ENCODE measurements around the gene SLC7A1. TPM values are rescaled to one million over a fixed set of nuclear protein-coding genes. Genes with fewer than 3 reads are reported as not detected.

The SLC7A1 gene
- total and polyA plus RNA-seq, 2 of the 8 experiments (the other 6 are each of a cell fraction or from before 2014, with no cell fraction given) = 26.8 to 114 TPM

- Histone ChIP-seq H3K14ac (ENCODE audit: insufficient read length) (no peak overlapping the region), H3K36me3 (ENCODE audit: control insufficient read depth in 2 of 4, insufficient read depth in 4 of 4, low read length in 3 of 4) (no peaks in the 10 kb centered on the region; a peak in 2 of 8 replicates), H3K9ac (replicated peaks in 1 of 4; ENCODE audit: extremely low read depth in 1 of 4, low read depth in 3 of 4, low read length in 3 of 4) (no peak overlapping the region), H3K79me2 (ENCODE audit: control insufficient read depth in 1 of 2, insufficient read depth in 2 of 2, low read length in 2 of 2) (no peaks in the 10 kb centered on the region), H3K56ac (replicated peaks; ENCODE audit: insufficient read length, low read depth, low read length) (no peak overlapping the region), H3K4me1 (replicated peaks in 1 of 4; ENCODE audit: control insufficient read depth in 3 of 4, insufficient read depth in 4 of 4, low read length in 3 of 4) (peaks cover 0 to 7% (median 3%) of the 10 kb centered on the region in 4 experiments), H3K79me1 (ENCODE audit: low read depth, low read length) (no peaks in the 10 kb centered on the region; the same call in 1 of the 2 replicates), H4K91ac (replicated peaks; ENCODE audit: insufficient read length, low read length) (no peak overlapping the region), H3K18ac (ENCODE audit: extremely low read depth, low read length) (no peak overlapping the region), H4K8ac (ENCODE audit: extremely low read depth, insufficient read depth, low read length) (no peak overlapping the region), H2BK5ac (ENCODE audit: low read depth, low read length) (no peak overlapping the region), H3K23me2 (ENCODE audit: low read depth, low read length) (peaks cover 16% of the 10 kb centered on the region), H2AK5ac (ENCODE audit: low read depth, low read length) (no peak overlapping the region), H2BK120ac (replicated peaks; ENCODE audit: low read depth, low read length) (no peak overlapping the region), H3K27ac (ENCODE audit: low read depth, low read length) (no peak overlapping the region), H3K23ac (ENCODE audit: insufficient read length) (no peak overlapping the region), H3K9me3 (ENCODE audit: insufficient read depth in 2 of 2, low read depth in 1 of 2, low read length in 1 of 2) (no peaks in the 10 kb centered on the region), H3K4me3 (ENCODE audit: extremely low read depth in 1 of 4, insufficient read depth in 2 of 4, low read depth in 3 of 4, low read length in 4 of 4) (no peak overlapping the region), H3K4ac (replicated peaks; ENCODE audit: insufficient read length, low read depth, low read length) (no peak overlapping the region), H2BK12ac (ENCODE audit: low read depth, low read length) (no peak overlapping the region), H3K4me2 (ENCODE audit: insufficient read depth in 1 of 2, low read depth in 2 of 2, low read length in 2 of 2) (no peak overlapping the region), H4K5ac (ENCODE audit: insufficient read length, low read depth, low read length) (no peak overlapping the region), H2BK20ac (ENCODE audit: low read length) (no peak overlapping the region), H2BK15ac (ENCODE audit: low read length) (no peak overlapping the region; the same call in 1 of the 2 replicates), H2AFZ (ENCODE audit: low read length) (no peak overlapping the region), H3K27me3 (replicated peaks in 1 of 4; ENCODE audit: control insufficient read depth in 3 of 4, extremely low read depth in 1 of 4, insufficient read depth in 3 of 4, low read length in 3 of 4) (peaks cover 0 to 2% (median 0%) of the 10 kb centered on the region in 4 experiments; a peak in 1 of 7 replicates), H4K20me1 (replicated peaks in 1 of 2; ENCODE audit: control insufficient read depth in 1 of 2, insufficient read depth in 2 of 2, low read length in 2 of 2) (peaks cover 0 to 11% of the 10 kb centered on the region in 2 experiments)
- FAIRE-seq (no peak), DNase-seq (ENCODE audit: low read depth in 1 of 2, low spot score in 2 of 2) (no peak)
- ChIA-PET POLR2A (ENCODE audit: partially characterized antibody) (no interaction called here), CTCF (ENCODE audit: partially characterized antibody) (interaction anchor here (1.1 to 1.2 kb wide), 2 partner anchors 17 to 119 kb away, joined by 3 to 4 read pairs; no protein-coding TSS in a partner anchor)
- TF ChIP-seq SP1 (IDR thresholded peaks at IDR 0.05; ENCODE audit: low read depth, low read length) (no peak), POLR2A (IDR thresholded peaks at IDR 0.05; ENCODE audit: control extremely low read depth in 1 of 2, low read depth in 2 of 2, low read length in 2 of 2) (no peak), FOSL1 (IDR thresholded peaks at IDR 0.05; ENCODE audit: insufficient read depth, low read depth, low read length) (no peak), MAFK (IDR thresholded peaks at IDR 0.05; ENCODE audit: low read depth, low read length) (no peak), HDAC2 (IDR thresholded peaks at IDR 0.05; ENCODE audit: borderline replicate concordance in 1 of 2, low read depth in 2 of 2, low read length in 2 of 2) (no peak), ATF3 (IDR thresholded peaks at IDR 0.05; ENCODE audit: insufficient read depth, low read depth, low read length) (no peak), ZNF274 (IDR thresholded peaks at IDR 0.05; ENCODE audit: borderline replicate concordance, extremely low read depth, low read length) (no peak), RXRA (IDR thresholded peaks at IDR 0.05; ENCODE audit: insufficient read depth, low read depth, low read length) (no peak), RNF2 (IDR thresholded peaks at IDR 0.05; ENCODE audit: borderline replicate concordance, low read depth, low read length, missing control alignments, poor library complexity, severe bottlenecking) (no peak), TEAD4 (IDR thresholded peaks at IDR 0.05; ENCODE audit: low read depth, low read length) (no peak), CBX8 (IDR thresholded peaks at IDR 0.05; ENCODE audit: borderline replicate concordance, low read depth, low read length) (no peak)
- TF ChIP-seq, protein P1, sequence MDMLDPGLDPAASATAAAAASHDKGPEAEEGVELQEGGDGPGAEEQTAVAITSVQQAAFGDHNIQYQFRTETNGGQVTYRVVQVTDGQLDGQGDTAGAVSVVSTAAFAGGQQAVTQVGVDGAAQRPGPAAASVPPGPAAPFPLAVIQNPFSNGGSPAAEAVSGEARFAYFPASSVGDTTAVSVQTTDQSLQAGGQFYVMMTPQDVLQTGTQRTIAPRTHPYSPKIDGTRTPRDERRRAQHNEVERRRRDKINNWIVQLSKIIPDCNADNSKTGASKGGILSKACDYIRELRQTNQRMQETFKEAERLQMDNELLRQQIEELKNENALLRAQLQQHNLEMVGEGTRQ (IDR thresholded peaks at IDR 0.05; ENCODE audit: low read length) = no peak
- WGBS, 2 experiments (ENCODE audit: extremely low coverage in 1 of 2, insufficient coverage in 1 of 2, insufficient read length in 1 of 2, insufficient replicate concordance in 2 of 2, low coverage in 1 of 2, low lambda C conversion rate in 2 of 2, missing lambda C conversion rate in 1 of 2) = 91% methylated on average over 9 of the region's 9 CpGs; no CpG with 5 or more reads in 1 of the 2 experiments
Observed at GRCh38 chr13:29490561-29490885, 105.0 kb downstream of the SLC7A1 start.

All from H1 (cell line).